ENCODE measurements around the gene CCDC144A.
"Not testable (repeated sequence)": the region's sequence is repeated elsewhere in the genome, so short reads cannot be mapped to it uniquely, and the experiment has no call there.

GRCh38 chr17:16686019-16686418 is 4.0 kb upstream of the CCDC144A start:
- not testable (repeated sequence) for TF ChIP-seq CTCF, POLR2A (IDR thresholded peaks at IDR 0.05)

Measured in thyroid gland (tissue), 4 donors.